Upper lobe of left lung (tissue), 4 donors: Measurements from ENCODE around the gene NRP1.

ENCODE experiments used
- CTCF ChIP-seq, 6 experiments: fragments of 450-650 bp in 4 of 6; fragments of 200-600 bp in 2 of 6; sonication (generic) in 2 of 6; IDR thresholded peaks; one replicate each; pipeline ENCODE4 v1.5.1; 2016 to 2019; ENCODE audit warnings: antibody characterized with exemption in 6 of 6
- EP300 ChIP-seq, 4 donors: sonication (generic); formaldehyde crosslinking; IDR thresholded peaks; one replicate each; pipeline ENCODE4 v1.5.1; 2017; ENCODE audit warnings: antibody characterized with exemption in 4 of 4, control low read depth in 2 of 4
- POLR2A ChIP-seq, 4 donors: fragments of 450-650 bp; IDR thresholded peaks; one replicate each; pipeline ENCODE4 v1.5.1; 2016 to 2017; ENCODE audit warnings: antibody characterized with exemption in 4 of 4, mild to moderate bottlenecking in 2 of 4
- POLR2AphosphoS5 ChIP-seq, 2 donors: sonication (generic); formaldehyde crosslinking; IDR thresholded peaks; one replicate each; pipeline ENCODE4 v1.5.1; 2017; ENCODE audit warnings: antibody characterized with exemption in 2 of 2

DNA sequence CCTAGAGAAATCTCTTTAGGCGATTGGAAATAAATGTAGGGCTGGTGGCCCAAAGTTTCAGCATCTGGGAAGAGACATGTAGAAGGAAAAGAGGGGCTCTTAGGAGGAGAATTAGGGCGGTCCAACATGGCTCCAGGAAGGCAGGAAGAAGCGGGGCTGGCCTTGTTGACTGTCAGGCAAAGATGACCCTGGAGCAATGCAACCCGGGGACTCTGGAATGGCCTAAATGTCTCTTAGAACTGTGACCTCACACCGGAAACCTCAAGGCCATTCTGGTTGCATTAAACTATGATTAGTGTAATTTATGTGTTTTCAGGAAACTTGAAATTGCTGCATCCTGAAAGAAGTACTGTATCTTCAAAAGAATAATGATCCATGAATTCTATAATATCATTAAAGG, 66.8 kb downstream of the NRP1 start:
- no peak for TF ChIP-seq CTCF (IDR thresholded peaks at IDR 0.05)
- no peak for TF ChIP-seq POLR2AphosphoS5 (IDR thresholded peaks at IDR 0.05)
- no peak for TF ChIP-seq POLR2A (IDR thresholded peaks at IDR 0.05)
- no peak for TF ChIP-seq EP300 (IDR thresholded peaks at IDR 0.05)
